ENCODE measurements around the gene LILRB5. TPM values are rescaled to one million over a fixed set of nuclear protein-coding genes. Genes with fewer than 3 reads are reported as not detected.
"Not testable (repeated sequence)": the region's sequence is repeated elsewhere in the genome, so short reads cannot be mapped to it uniquely, and the experiment has no call there.

LILRB5 gene
- total RNA-seq, 1 experiment from 2014 or later, result not detected

- TF ChIP-seq CTCF (IDR thresholded peaks at IDR 0.05 in 2 of 3, conservative IDR thresholded peaks at IDR 0.05 in 1 of 3; ENCODE audit: borderline replicate concordance in 1 of 3, insufficient read depth in 1 of 3, low read depth in 2 of 3, low read length in 2 of 3) (no peak), MAX (IDR thresholded peaks at IDR 0.05) (no peak), EZH2 (IDR thresholded peaks at IDR 0.05) (no peak), CEBPB (IDR thresholded peaks at IDR 0.05; ENCODE audit: low read depth) (no peak), SP1 (IDR thresholded peaks at IDR 0.05; ENCODE audit: low read depth) (no peak), SRF (IDR thresholded peaks at IDR 0.05; ENCODE audit: low read depth) (no peak), CBX3 (IDR thresholded peaks at IDR 0.05; ENCODE audit: low read depth) (no peak), SIN3A (IDR thresholded peaks at IDR 0.05; ENCODE audit: low read depth) (no peak), POLR2AphosphoS5 (IDR thresholded peaks at IDR 0.05; ENCODE audit: low read depth, low read length) (no peak), ZBTB33 (IDR thresholded peaks at IDR 0.05; ENCODE audit: extremely low read depth, insufficient replicate concordance, low read length) (no peak), ZNF274 (IDR thresholded peaks at IDR 0.05; ENCODE audit: low read depth, low read length) (no peak), JUND (IDR thresholded peaks at IDR 0.05) (no peak), EZH2phosphoT487 (IDR thresholded peaks at IDR 0.05; ENCODE audit: borderline replicate concordance) (no peak)
- BruUV-seq (replicated peaks), result no TSS peak
- Histone ChIP-seq H3K9me3 (ENCODE audit: control insufficient read depth in 1 of 2, insufficient read depth in 1 of 2, low read depth in 1 of 2, low read length in 2 of 2) (no peaks in the 10 kb centered on the region), H3K4me2 (ENCODE audit: low read length) (no peak overlapping the region), H3K9me2 (ENCODE audit: insufficient read depth) (no peaks in the 10 kb centered on the region), H4K20me1 (ENCODE audit: insufficient read depth) (no peaks in the 10 kb centered on the region), H3K27ac (ENCODE audit: low read depth, low read length) (no peak overlapping the region), H3K4me3 (replicated peaks in 1 of 2; ENCODE audit: low read depth in 1 of 2, low read length in 2 of 2) (no peak overlapping the region), H3K36me3 (ENCODE audit: control insufficient read depth in 1 of 2, insufficient read depth in 2 of 2, low read length in 2 of 2) (no peaks in the 10 kb centered on the region), H3K27me3 (ENCODE audit: insufficient read depth, low read length) (peaks cover 31% of the 10 kb centered on the region; the same call in 1 of the 2 replicates), H3K79me2 (ENCODE audit: insufficient read depth, low read length) (no peaks in the 10 kb centered on the region), H2AFZ (ENCODE audit: low read depth, low read length, poor library complexity, severe bottlenecking) (no peak overlapping the region), H3K4me1 (ENCODE audit: control insufficient read depth in 1 of 2, insufficient read depth in 2 of 2, low read length in 2 of 2) (no peaks in the 10 kb centered on the region), H3K9ac (ENCODE audit: low read length) (no peak overlapping the region)
- ChIA-PET POLR2A (interaction anchor here (0.6 kb wide), 1 partner anchor 111 kb away, joined by 3 read pairs; no protein-coding TSS in a partner anchor), RAD21 (ENCODE audit: low non-redundant PET in 1 of 2, low total read pairs in 2 of 2, uncharacterized antibody in 2 of 2, unreplicated experiment in 2 of 2) (no interaction called here), CTCF (no interaction called here)
- intact Hi-C loops (cut with micrococcal nuclease), result no loop called here
- ATAC-seq (no peak), DNase-seq (ENCODE audit: low read depth, low spot score) (no peak)
Measured at GRCh38 chr19:54279406-54279962, 22.4 kb upstream of the LILRB5 start.

- H3K4me2 ChIP-seq (ENCODE audit: low read length); POLR2A ChIA-PET; H3K4me3 ChIP-seq (replicated peaks in 1 of 2; ENCODE audit: low read depth in 1 of 2, low read length in 2 of 2); H2AFZ ChIP-seq (ENCODE audit: low read depth, low read length, poor library complexity, severe bottlenecking); H3K79me2 ChIP-seq (ENCODE audit: insufficient read depth, low read length); BruUV-seq (replicated peaks); H3K27ac ChIP-seq (ENCODE audit: low read depth, low read length); intact Hi-C loops (cut with micrococcal nuclease); H3K9me2 ChIP-seq (ENCODE audit: insufficient read depth); ATAC-seq; H3K36me3 ChIP-seq (ENCODE audit: control insufficient read depth in 1 of 2, insufficient read depth in 2 of 2, low read length in 2 of 2); RAD21 ChIA-PET (ENCODE audit: low non-redundant PET in 1 of 2, low total read pairs in 2 of 2, uncharacterized antibody in 2 of 2, unreplicated experiment in 2 of 2); H3K4me1 ChIP-seq (ENCODE audit: control insufficient read depth in 1 of 2, insufficient read depth in 2 of 2, low read length in 2 of 2); H4K20me1 ChIP-seq (ENCODE audit: insufficient read depth); H3K9me3 ChIP-seq (ENCODE audit: control insufficient read depth in 1 of 2, insufficient read depth in 1 of 2, low read depth in 1 of 2, low read length in 2 of 2); CTCF ChIA-PET; DNase-seq (ENCODE audit: low read depth, low spot score); H3K9ac ChIP-seq (ENCODE audit: low read length): not testable (repeated sequence)
- H3K27me3 ChIP-seq (ENCODE audit: insufficient read depth, low read length), result peaks cover 31% of the 10 kb centered on the region; the same call in 1 of the 2 replicates
Measured at GRCh38 chr19:54278571-54279195, 21.6 kb upstream of the LILRB5 start.

All from HCT116 (cell line).